HG02588 (cell line): ENCODE data around the gene GAS2L1.
"Not testable (repeated sequence)": the region's sequence is repeated elsewhere in the genome, so short reads cannot be mapped to it uniquely, and the experiment has no call there.

Experiments
- ATAC-seq: cut with Tn5 transposase; IDR thresholded peaks from one replicate; pipeline ENCODE4 v1.9.1; 2021; ENCODE audit warnings: mild to moderate bottlenecking, moderate library complexity; ENCODE audit not compliant: unreplicated experiment

GAS2L1 gene

GRCh38 chr22:29341056-29341848 lies 34.8 kb downstream of the GAS2L1 start:
- ATAC-seq, result no peak

DNA sequence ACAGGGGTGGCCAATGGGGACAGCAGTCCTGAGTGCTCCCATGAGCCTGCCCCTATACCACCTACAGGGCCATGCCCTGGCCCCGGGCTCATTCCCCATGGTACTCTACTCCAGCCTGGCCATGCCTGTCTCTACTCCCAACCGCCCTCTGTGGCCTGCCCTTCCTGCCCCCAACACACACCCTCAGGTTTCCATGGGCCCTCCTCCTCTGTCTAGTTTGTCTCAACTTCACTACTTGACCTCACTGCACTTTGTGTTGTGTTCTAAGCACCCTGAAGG lies 35.3 kb downstream of the GAS2L1 start:
- ATAC-seq, result no peak

DNA sequence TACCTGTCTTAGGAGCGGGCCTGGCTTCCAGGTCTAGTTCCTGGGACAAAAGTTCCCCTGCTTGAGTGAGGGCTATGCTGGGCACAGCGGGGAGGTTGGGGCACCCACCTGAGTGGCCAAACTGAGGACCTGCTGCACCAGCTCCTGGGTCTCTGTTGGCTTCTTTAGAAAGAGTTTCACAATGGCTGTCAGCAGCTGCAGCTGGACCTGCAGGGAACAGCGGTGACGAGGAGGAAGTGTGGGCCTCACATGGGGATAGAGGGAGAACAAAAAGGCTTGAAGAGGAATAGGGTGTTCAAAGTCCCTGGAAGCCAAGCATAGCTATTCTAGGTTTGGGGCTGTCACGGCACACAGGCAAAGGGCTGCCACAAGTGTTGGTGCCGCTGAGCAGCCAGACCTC lies 35.7 kb downstream of the GAS2L1 start:
- no peak for ATAC-seq

DNA sequence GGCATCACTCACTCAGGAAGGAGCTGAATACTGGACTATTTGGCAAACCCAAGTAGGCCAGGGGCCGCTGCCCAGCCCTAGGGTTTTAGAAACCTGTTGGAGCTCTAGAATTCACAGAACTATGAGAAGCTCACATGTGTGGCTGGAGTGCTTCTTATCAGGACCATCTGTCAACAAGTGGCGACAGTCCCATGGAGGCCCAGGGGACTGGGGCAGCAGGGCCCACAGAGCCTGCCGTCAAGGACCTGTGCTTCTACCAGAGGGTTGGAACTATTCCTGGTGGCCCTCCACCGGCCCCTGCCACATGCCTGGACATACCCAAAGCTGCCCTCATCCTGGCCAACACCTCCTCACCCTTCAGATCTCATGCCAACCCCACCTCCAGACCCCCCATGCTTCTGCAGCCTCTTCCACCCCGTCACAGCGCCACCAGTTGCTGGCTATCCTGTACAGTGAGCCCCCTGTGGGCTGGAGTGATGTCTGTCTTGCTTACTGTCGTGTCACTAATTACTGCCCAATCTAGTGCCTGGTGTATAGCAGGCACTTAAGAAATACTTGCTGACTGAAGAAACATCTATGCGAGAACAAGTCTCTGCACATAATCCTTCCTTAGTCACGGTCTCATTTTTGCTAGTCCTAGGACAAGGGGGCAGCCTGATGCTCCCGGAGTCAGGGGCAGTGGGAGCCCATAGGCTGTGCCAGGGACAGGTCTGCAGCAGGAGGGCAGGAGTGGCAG lies 36.3 kb downstream of the GAS2L1 start:
- ATAC-seq, result no peak

GRCh38 chr22:29343313-29343805 lies 36.9 kb downstream of the GAS2L1 start:
- ATAC-seq, result no peak

GRCh38 chr22:29344137-29344536 lies 37.7 kb downstream of the GAS2L1 start:
- ATAC-seq, result no peak

DNA sequence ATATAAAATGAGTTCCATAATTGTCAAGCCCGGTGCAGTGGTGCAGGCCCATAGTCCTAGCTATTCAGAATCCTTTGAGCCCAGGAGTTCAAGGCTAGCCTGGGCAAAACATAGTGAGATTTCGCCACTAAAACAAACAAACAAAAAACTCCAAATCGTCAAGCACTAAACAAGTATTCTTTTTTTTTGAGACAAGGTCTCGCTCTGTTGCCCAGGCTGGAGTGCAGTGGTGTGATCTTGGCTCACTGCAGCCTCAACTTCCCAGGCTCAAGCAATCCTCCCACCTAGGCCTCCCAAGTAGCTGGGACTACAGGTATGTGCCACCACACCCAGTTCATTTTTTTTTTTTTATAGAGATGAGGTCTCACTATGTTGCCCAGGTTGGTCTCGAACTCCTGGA lies 38.4 kb downstream of the GAS2L1 start:
- not testable (repeated sequence) for ATAC-seq

DNA sequence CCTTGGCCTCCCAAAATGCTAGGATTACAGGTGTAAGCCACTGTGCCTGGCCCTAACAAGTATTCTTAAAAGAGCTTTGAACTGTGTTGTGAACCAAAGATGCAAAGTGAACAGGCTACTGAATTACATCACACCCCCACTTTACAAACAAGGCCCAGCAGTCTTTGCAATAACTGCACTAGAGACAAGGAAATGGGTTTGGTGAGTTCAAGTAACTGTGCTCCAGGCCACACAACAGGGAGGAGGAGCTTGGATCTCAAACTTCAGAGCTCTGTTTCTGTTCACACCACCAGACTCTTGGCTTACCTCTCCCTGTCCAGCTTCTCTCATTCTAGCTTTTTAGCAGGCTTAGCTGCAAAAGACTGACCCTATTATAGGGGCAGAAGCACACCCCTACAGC lies 39.5 kb downstream of the GAS2L1 start:
- no peak for ATAC-seq

- ATAC-seq, result no peak
These were observed 40.2 kb downstream of the GAS2L1 start for GRCh38 chr22:29346659-29347058.

- ATAC-seq, result no peak
These were observed 41.6 kb downstream of the GAS2L1 start for GRCh38 chr22:29348041-29348440.

- no peak for ATAC-seq
These were observed 42.5 kb downstream of the GAS2L1 start for GRCh38 chr22:29348956-29349355.

GRCh38 chr22:29351042-29351441 lies 44.6 kb downstream of the GAS2L1 start:
- no peak for ATAC-seq

DNA sequence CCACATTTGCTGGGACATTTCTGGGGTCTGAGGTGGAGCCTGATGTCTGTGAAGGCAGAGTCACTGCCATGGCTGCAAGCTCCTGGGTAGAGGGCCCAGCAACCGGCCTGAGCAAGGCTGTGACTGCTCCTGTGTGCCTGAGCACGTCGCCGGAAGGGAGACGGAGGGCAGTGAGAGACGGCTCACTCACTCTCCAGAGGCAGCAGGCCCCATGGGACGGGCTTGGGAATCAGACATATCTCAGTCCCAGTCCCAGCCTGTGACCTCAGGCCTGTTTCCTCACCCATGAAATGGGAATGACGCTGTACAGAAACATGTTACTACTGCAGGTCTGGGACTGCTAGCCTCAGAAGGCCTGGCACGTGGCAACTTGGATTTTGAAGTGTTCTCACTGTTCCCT lies 45.4 kb downstream of the GAS2L1 start:
- ATAC-seq, result no peak

- ATAC-seq, result no peak
These were observed 46.3 kb downstream of the GAS2L1 start for GRCh38 chr22:29352778-29353177.

DNA sequence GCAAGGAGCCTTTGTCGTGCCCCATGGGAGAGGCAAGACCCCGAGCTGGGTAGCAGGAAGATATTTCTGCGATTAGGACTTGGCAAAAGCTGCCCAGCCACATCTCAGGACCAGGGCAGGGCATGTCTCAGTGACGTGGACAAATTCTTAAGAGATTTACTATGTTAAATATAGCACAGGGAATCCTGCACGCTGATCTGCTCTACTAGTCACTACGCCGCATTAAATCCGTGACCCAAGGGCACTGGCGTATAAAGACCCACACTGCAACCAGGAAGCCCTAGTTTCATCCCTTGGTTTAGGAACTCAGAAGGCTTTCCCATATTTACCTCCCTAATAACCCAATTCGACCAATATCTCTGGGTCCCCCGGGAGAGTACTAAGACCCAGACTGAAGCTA lies 46.8 kb downstream of the GAS2L1 start:
- no peak for ATAC-seq

- no peak for ATAC-seq
These were observed 47.4 kb downstream of the GAS2L1 start for GRCh38 chr22:29353860-29354259.

GRCh38 chr22:29357193-29357890 lies 50.9 kb downstream of the GAS2L1 start:
- ATAC-seq, result not testable (repeated sequence)

DNA sequence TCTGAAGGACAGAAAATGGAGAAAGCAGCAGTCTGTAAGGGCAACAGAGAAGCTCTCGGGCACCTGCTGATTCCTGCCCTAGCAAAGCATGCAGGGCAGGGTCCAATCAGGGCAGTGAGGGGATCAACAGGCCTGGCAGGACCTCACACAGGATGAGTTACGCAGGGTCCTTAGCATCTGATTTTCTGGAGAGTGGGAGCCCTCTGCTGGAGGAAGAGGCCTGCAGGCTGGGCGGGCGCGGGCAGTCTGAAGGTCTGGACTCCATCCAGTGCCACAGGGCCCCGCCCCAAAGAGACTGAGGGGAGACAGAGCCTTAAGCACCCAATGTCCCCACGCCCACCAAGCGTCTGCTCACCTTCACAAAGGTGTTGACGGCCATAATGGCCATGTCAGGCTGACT lies 53.0 kb downstream of the GAS2L1 start:
- no peak for ATAC-seq
